ENCODE measurements around the gene NTN1.

The NTN1 gene

GRCh38 chr17:9232591-9233270 is 211.4 kb downstream of the NTN1 start:
- DNase-seq (ENCODE audit: low read depth) = no peak

GRCh38 chr17:9233271-9233599 is 211.9 kb downstream of the NTN1 start:
- no peak for DNase-seq (ENCODE audit: low read depth)

- DNase-seq (ENCODE audit: low read depth) = no peak
Measured at GRCh38 chr17:9233761-9234160, 212.5 kb downstream of the NTN1 start.

GRCh38 chr17:9234389-9234945 is 213.2 kb downstream of the NTN1 start:
- DNase-seq (ENCODE audit: low read depth) = no peak

- no peak for DNase-seq (ENCODE audit: low read depth)
Measured at GRCh38 chr17:9235346-9235745, 214.0 kb downstream of the NTN1 start.

GRCh38 chr17:9236286-9237052 is 215.2 kb downstream of the NTN1 start:
- DNase-seq (ENCODE audit: low read depth) = no peak

- no peak for DNase-seq (ENCODE audit: low read depth)
Measured at GRCh38 chr17:9237053-9237410, 215.7 kb downstream of the NTN1 start.

GRCh38 chr17:9237661-9238301 is 216.5 kb downstream of the NTN1 start:
- no peak for DNase-seq (ENCODE audit: low read depth)

- DNase-seq (ENCODE audit: low read depth) = no peak
Measured at GRCh38 chr17:9238340-9239245, 217.3 kb downstream of the NTN1 start.

GRCh38 chr17:9239246-9239792 is 218.0 kb downstream of the NTN1 start:
- DNase-seq (ENCODE audit: low read depth) = no peak

GRCh38 chr17:9239793-9240658 is 218.7 kb downstream of the NTN1 start:
- no peak for DNase-seq (ENCODE audit: low read depth)

GRCh38 chr17:9240659-9241370 is 219.5 kb downstream of the NTN1 start:
- DNase-seq (ENCODE audit: low read depth) = no peak

GRCh38 chr17:9241371-9241712 is 220.0 kb downstream of the NTN1 start:
- no peak for DNase-seq (ENCODE audit: low read depth)

- no peak for DNase-seq (ENCODE audit: low read depth)
Measured at GRCh38 chr17:9241774-9242496, 220.6 kb downstream of the NTN1 start.

GRCh38 chr17:9242497-9242881 is 221.2 kb downstream of the NTN1 start:
- no peak for DNase-seq (ENCODE audit: low read depth)

- DNase-seq (ENCODE audit: low read depth) = no peak
Measured at GRCh38 chr17:9242983-9243382, 221.7 kb downstream of the NTN1 start.

GRCh38 chr17:9244066-9245052 is 223.0 kb downstream of the NTN1 start:
- DNase-seq (ENCODE audit: low read depth) = no peak

GRCh38 chr17:9247401-9247938 is 226.2 kb downstream of the NTN1 start:
- DNase-seq (ENCODE audit: low read depth) = no peak
